ENCODE measurements around the gene ASB8.

Gene ASB8

GRCh38 chr12:48197549-48197970 is 40.2 kb upstream of the ASB8 start:
- DNase-seq (ENCODE audit: insufficient read length, low spot score), result no peak
- FAIRE-seq, result no peak
- TF ChIP-seq POU2F2 (IDR thresholded peaks at IDR 0.05; ENCODE audit: low read depth, low read length), result no peak
- TF ChIP-seq POLR2A (IDR thresholded peaks at IDR 0.05; ENCODE audit: low read depth, low read length), result no peak
- no peak for TF ChIP-seq PAX5 (IDR thresholded peaks at IDR 0.05; ENCODE audit: insufficient read depth, low read length, severe bottlenecking)
- no peak for TF ChIP-seq TAF1 (IDR thresholded peaks at IDR 0.05; ENCODE audit: low read depth, low read length)
- TF ChIP-seq SPI1 (IDR thresholded peaks at IDR 0.05; ENCODE audit: low read depth, low read length), result no peak
- TF ChIP-seq POLR2AphosphoS5 (IDR thresholded peaks at IDR 0.05; ENCODE audit: low read depth, low read length), result no peak

GRCh38 chr12:48194799-48195201 is 37.5 kb upstream of the ASB8 start:
- FAIRE-seq, result no peak

GRCh38 chr12:48193623-48194022 is 36.3 kb upstream of the ASB8 start:
- DNase-seq (ENCODE audit: insufficient read length, low spot score) (no peak), FAIRE-seq (no peak)
- no peak for TF ChIP-seq POLR2A (IDR thresholded peaks at IDR 0.05; ENCODE audit: low read depth, low read length)
- TF ChIP-seq POLR2AphosphoS5 (IDR thresholded peaks at IDR 0.05; ENCODE audit: low read depth, low read length), result no peak
- no peak for TF ChIP-seq POU2F2 (IDR thresholded peaks at IDR 0.05; ENCODE audit: low read depth, low read length)
- TF ChIP-seq TAF1 (IDR thresholded peaks at IDR 0.05; ENCODE audit: low read depth, low read length), result no peak
- no peak for TF ChIP-seq SPI1 (IDR thresholded peaks at IDR 0.05; ENCODE audit: low read depth, low read length)
- TF ChIP-seq PAX5 (IDR thresholded peaks at IDR 0.05; ENCODE audit: insufficient read depth, low read length, severe bottlenecking), result no peak

More at GRCh38 chr12:48194799-48195201, 37.5 kb upstream of the ASB8 start:
- no peak for TF ChIP-seq POU2F2 (IDR thresholded peaks at IDR 0.05; ENCODE audit: low read depth, low read length)
- DNase-seq (ENCODE audit: insufficient read length, low spot score), result no peak

- TF ChIP-seq POU2F2 (IDR thresholded peaks at IDR 0.05; ENCODE audit: low read depth, low read length) (no peak), TAF1 (IDR thresholded peaks at IDR 0.05; ENCODE audit: low read depth, low read length) (no peak), SPI1 (IDR thresholded peaks at IDR 0.05; ENCODE audit: low read depth, low read length) (no peak), POLR2A (IDR thresholded peaks at IDR 0.05; ENCODE audit: low read depth, low read length) (no peak), POLR2AphosphoS5 (IDR thresholded peaks at IDR 0.05; ENCODE audit: low read depth, low read length) (no peak), PAX5 (IDR thresholded peaks at IDR 0.05; ENCODE audit: insufficient read depth, low read length, severe bottlenecking) (no peak)
- DNase-seq (ENCODE audit: insufficient read length, low spot score), result no peak
- FAIRE-seq, result no peak
These were observed 35.5 kb upstream of the ASB8 start for GRCh38 chr12:48192861-48193260.

- no peak for TF ChIP-seq SPI1 (IDR thresholded peaks at IDR 0.05; ENCODE audit: low read depth, low read length)
- TF ChIP-seq POLR2AphosphoS5 (IDR thresholded peaks at IDR 0.05; ENCODE audit: low read depth, low read length), result no peak
- no peak for TF ChIP-seq TAF1 (IDR thresholded peaks at IDR 0.05; ENCODE audit: low read depth, low read length)
- TF ChIP-seq PAX5 (IDR thresholded peaks at IDR 0.05; ENCODE audit: insufficient read depth, low read length, severe bottlenecking), result no peak
- no peak for TF ChIP-seq POU2F2 (IDR thresholded peaks at IDR 0.05; ENCODE audit: low read depth, low read length)
- no peak for DNase-seq (ENCODE audit: insufficient read length, low spot score)
- no peak for FAIRE-seq
These were observed 33.8 kb upstream of the ASB8 start for GRCh38 chr12:48191096-48191495.

GRCh38 chr12:48189331-48190125 is 32.2 kb upstream of the ASB8 start:
- FAIRE-seq (peak; percentile 66), DNase-seq (ENCODE audit: insufficient read length, low spot score) (no peak)
- TF ChIP-seq POLR2AphosphoS5 (IDR thresholded peaks at IDR 0.05; ENCODE audit: low read depth, low read length) (no peak), TAF1 (IDR thresholded peaks at IDR 0.05; ENCODE audit: low read depth, low read length) (no peak), PAX5 (IDR thresholded peaks at IDR 0.05; ENCODE audit: insufficient read depth, low read length, severe bottlenecking) (no peak), POLR2A (IDR thresholded peaks at IDR 0.05; ENCODE audit: low read depth, low read length) (no peak), POU2F2 (IDR thresholded peaks at IDR 0.05; ENCODE audit: low read depth, low read length) (no peak), SPI1 (IDR thresholded peaks at IDR 0.05; ENCODE audit: low read depth, low read length) (no peak)

- no peak for TF ChIP-seq POLR2AphosphoS5 (IDR thresholded peaks at IDR 0.05; ENCODE audit: low read depth, low read length)
- TF ChIP-seq TAF1 (IDR thresholded peaks at IDR 0.05; ENCODE audit: low read depth, low read length), result no peak
- TF ChIP-seq PAX5 (IDR thresholded peaks at IDR 0.05; ENCODE audit: insufficient read depth, low read length, severe bottlenecking), result no peak
- FAIRE-seq (no peak), DNase-seq (ENCODE audit: insufficient read length, low spot score) (no peak)
These were observed 30.8 kb upstream of the ASB8 start for GRCh38 chr12:48187916-48188695.

GRCh38 chr12:48185181-48185919 is 28.0 kb upstream of the ASB8 start:
- TF ChIP-seq PAX5 (IDR thresholded peaks at IDR 0.05; ENCODE audit: insufficient read depth, low read length, severe bottlenecking) (no peak), POU2F2 (IDR thresholded peaks at IDR 0.05; ENCODE audit: low read depth, low read length) (no peak), TAF1 (IDR thresholded peaks at IDR 0.05; ENCODE audit: low read depth, low read length) (no peak), POLR2A (IDR thresholded peaks at IDR 0.05; ENCODE audit: low read depth, low read length) (no peak), POLR2AphosphoS5 (IDR thresholded peaks at IDR 0.05; ENCODE audit: low read depth, low read length) (no peak), SPI1 (IDR thresholded peaks at IDR 0.05; ENCODE audit: low read depth, low read length) (peak; percentile 70)
- DNase-seq (ENCODE audit: insufficient read length, low spot score), result no peak
- no peak for FAIRE-seq

- TF ChIP-seq POLR2A (IDR thresholded peaks at IDR 0.05; ENCODE audit: low read depth, low read length) (no peak), TAF1 (IDR thresholded peaks at IDR 0.05; ENCODE audit: low read depth, low read length) (no peak), SPI1 (IDR thresholded peaks at IDR 0.05; ENCODE audit: low read depth, low read length) (no peak), POU2F2 (IDR thresholded peaks at IDR 0.05; ENCODE audit: low read depth, low read length) (no peak), POLR2AphosphoS5 (IDR thresholded peaks at IDR 0.05; ENCODE audit: low read depth, low read length) (no peak), PAX5 (IDR thresholded peaks at IDR 0.05; ENCODE audit: insufficient read depth, low read length, severe bottlenecking) (no peak)
- FAIRE-seq, result no peak
- DNase-seq (ENCODE audit: insufficient read length, low spot score), result no peak
These were observed 27.2 kb upstream of the ASB8 start for GRCh38 chr12:48184549-48184922.

Data from GM12891 (cell line).